Measurements from ENCODE around the gene AGBL4. TPM values are rescaled to one million over a fixed set of nuclear protein-coding genes. Genes with fewer than 3 reads are reported as not detected.

The AGBL4 gene
- total RNA-seq, 1 experiment from 2014 or later, result not detected

DNA sequence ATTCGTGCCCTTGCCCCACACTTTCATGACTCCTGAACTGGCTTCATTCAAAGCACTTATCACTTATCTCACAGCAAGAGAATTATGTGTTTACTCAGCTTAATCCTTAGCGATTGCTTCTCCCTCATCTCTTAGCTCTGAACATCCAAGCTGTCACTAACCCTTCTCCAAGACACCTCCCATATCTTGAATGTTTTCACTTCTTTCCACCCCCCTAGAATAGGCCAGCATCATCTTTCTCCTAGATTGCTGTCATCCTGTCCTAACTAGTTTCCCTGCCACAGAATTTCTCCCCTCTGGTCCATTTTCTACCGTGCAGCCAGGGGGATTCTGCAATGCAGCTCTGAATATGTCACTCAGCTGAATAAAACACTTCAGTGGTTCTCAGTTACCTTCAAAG lies 1483.2 kb downstream of the AGBL4 start:
- TF ChIP-seq ZNF274 (IDR thresholded peaks at IDR 0.05; ENCODE audit: low read depth, low read length) (no peak), CBX3 (IDR thresholded peaks at IDR 0.05; ENCODE audit: low read depth) (no peak), TCF7L2 (IDR thresholded peaks at IDR 0.05; ENCODE audit: borderline replicate concordance, extremely low read depth, insufficient read depth, insufficient read length) (no peak), POLR2A (IDR thresholded peaks at IDR 0.05; ENCODE audit: borderline replicate concordance, extremely low read depth, insufficient read depth, insufficient read length) (no peak), EZH2phosphoT487 (IDR thresholded peaks at IDR 0.05; ENCODE audit: borderline replicate concordance) (no peak), JUND (IDR thresholded peaks at IDR 0.05) (no peak), ELF1 (IDR thresholded peaks at IDR 0.05; ENCODE audit: borderline replicate concordance, low read depth) (no peak), RAD21 (IDR thresholded peaks at IDR 0.05; ENCODE audit: low read depth) (no peak), CEBPB (IDR thresholded peaks at IDR 0.05; ENCODE audit: low read depth) (no peak)
- TF ChIP-seq, protein P1, sequence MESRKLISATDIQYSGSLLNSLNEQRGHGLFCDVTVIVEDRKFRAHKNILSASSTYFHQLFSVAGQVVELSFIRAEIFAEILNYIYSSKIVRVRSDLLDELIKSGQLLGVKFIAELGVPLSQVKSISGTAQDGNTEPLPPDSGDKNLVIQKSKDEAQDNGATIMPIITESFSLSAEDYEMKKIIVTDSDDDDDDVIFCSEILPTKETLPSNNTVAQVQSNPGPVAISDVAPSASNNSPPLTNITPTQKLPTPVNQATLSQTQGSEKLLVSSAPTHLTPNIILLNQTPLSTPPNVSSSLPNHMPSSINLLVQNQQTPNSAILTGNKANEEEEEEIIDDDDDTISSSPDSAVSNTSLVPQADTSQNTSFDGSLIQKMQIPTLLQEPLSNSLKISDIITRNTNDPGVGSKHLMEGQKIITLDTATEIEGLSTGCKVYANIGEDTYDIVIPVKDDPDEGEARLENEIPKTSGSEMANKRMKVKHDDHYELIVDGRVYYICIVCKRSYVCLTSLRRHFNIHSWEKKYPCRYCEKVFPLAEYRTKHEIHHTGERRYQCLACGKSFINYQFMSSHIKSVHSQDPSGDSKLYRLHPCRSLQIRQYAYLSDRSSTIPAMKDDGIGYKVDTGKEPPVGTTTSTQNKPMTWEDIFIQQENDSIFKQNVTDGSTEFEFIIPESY (IDR thresholded peaks at IDR 0.05; ENCODE audit: extremely low read depth, insufficient replicate concordance, low read length), result no peak
- TF ChIP-seq, protein P2, sequence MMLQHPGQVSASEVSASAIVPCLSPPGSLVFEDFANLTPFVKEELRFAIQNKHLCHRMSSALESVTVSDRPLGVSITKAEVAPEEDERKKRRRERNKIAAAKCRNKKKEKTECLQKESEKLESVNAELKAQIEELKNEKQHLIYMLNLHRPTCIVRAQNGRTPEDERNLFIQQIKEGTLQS (IDR thresholded peaks at IDR 0.05), result no peak
- TF ChIP-seq, protein P3, sequence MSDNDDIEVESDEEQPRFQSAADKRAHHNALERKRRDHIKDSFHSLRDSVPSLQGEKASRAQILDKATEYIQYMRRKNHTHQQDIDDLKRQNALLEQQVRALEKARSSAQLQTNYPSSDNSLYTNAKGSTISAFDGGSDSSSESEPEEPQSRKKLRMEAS (IDR thresholded peaks at IDR 0.05), result no peak
- TF ChIP-seq, protein P4, sequence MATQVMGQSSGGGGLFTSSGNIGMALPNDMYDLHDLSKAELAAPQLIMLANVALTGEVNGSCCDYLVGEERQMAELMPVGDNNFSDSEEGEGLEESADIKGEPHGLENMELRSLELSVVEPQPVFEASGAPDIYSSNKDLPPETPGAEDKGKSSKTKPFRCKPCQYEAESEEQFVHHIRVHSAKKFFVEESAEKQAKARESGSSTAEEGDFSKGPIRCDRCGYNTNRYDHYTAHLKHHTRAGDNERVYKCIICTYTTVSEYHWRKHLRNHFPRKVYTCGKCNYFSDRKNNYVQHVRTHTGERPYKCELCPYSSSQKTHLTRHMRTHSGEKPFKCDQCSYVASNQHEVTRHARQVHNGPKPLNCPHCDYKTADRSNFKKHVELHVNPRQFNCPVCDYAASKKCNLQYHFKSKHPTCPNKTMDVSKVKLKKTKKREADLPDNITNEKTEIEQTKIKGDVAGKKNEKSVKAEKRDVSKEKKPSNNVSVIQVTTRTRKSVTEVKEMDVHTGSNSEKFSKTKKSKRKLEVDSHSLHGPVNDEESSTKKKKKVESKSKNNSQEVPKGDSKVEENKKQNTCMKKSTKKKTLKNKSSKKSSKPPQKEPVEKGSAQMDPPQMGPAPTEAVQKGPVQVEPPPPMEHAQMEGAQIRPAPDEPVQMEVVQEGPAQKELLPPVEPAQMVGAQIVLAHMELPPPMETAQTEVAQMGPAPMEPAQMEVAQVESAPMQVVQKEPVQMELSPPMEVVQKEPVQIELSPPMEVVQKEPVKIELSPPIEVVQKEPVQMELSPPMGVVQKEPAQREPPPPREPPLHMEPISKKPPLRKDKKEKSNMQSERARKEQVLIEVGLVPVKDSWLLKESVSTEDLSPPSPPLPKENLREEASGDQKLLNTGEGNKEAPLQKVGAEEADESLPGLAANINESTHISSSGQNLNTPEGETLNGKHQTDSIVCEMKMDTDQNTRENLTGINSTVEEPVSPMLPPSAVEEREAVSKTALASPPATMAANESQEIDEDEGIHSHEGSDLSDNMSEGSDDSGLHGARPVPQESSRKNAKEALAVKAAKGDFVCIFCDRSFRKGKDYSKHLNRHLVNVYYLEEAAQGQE (IDR thresholded peaks at IDR 0.05; ENCODE audit: low read depth), result no peak
- ATAC-seq, result no peak
- H3K9me2 ChIP-seq (ENCODE audit: insufficient read depth), result no peaks in the 10 kb centered on the region
- H3K4me1 ChIP-seq (ENCODE audit: control insufficient read depth in 1 of 2, insufficient read depth in 2 of 2, low read length in 2 of 2), result no peaks in the 10 kb centered on the region
- H3K27ac ChIP-seq (ENCODE audit: low read depth, low read length), result no peak overlapping the region
- no peaks in the 10 kb centered on the region for H3K9me3 ChIP-seq (ENCODE audit: control insufficient read depth in 1 of 2, insufficient read depth in 1 of 2, low read depth in 1 of 2, low read length in 2 of 2)
- no peaks in the 10 kb centered on the region for H3K36me3 ChIP-seq (ENCODE audit: control insufficient read depth in 1 of 2, insufficient read depth in 2 of 2, low read length in 2 of 2)
- CTCF ChIA-PET, result interaction anchor here (1.9 kb wide), 1 partner anchor 10 kb away, joined by 7 read pairs; no protein-coding TSS in a partner anchor
- RAD21 ChIA-PET (ENCODE audit: low non-redundant PET in 1 of 2, low total read pairs in 2 of 2, uncharacterized antibody in 2 of 2, unreplicated experiment in 2 of 2), result no interaction called here
- H3K79me2 ChIP-seq (ENCODE audit: insufficient read depth, low read length), result no peaks in the 10 kb centered on the region
- H3K9ac ChIP-seq (ENCODE audit: low read length), result no peak overlapping the region
- peaks cover 42% of the 10 kb centered on the region for H3K27me3 ChIP-seq (ENCODE audit: insufficient read depth, low read length)
- POLR2A ChIA-PET, result no interaction called here
- no TSS peak for BruUV-seq (replicated peaks)
- no peak overlapping the region for H3K4me3 ChIP-seq (replicated peaks in 1 of 2; ENCODE audit: low read depth in 1 of 2, low read length in 2 of 2)
- intact Hi-C loops (cut with micrococcal nuclease), result no loop called here
- no peaks in the 10 kb centered on the region for H4K20me1 ChIP-seq (ENCODE audit: insufficient read depth)
- DNase-seq (ENCODE audit: low read depth, low spot score), result no peak
- H2AFZ ChIP-seq (ENCODE audit: low read depth, low read length, poor library complexity, severe bottlenecking), result no peak overlapping the region
- H3K4me2 ChIP-seq (ENCODE audit: low read length), result no peak overlapping the region

Data from HCT116 (cell line).